Gastroesophageal sphincter (tissue), 4 donors: Measurements from ENCODE around the gene ARFGEF2. TPM values are rescaled to one million over a fixed set of nuclear protein-coding genes. Genes with fewer than 3 reads are reported as not detected.

ENCODE experiments used
- ATAC-seq: fragments of 150-250 bp; one replicate; pipeline ENCODE4 v1.9.1; 2016; ENCODE audit warnings: mild to moderate bottlenecking, moderate library complexity
- H3K27ac ChIP-seq, 4 donors: fragments of 200-600 bp; sonication (generic) in 3 of 4; 1 replicate in 3 of 4; 2 replicates in 1 of 4; pipeline ENCODE4 v1.5.1; 2016 to 2019
- H3K27me3 ChIP-seq: fragments of 200-600 bp; sonication (generic); one replicate; pipeline ENCODE4 v1.5.1; 2019
- H3K36me3 ChIP-seq, 2 donors: fragments of 200-600 bp; sonication (generic); one replicate each; pipeline ENCODE4 v1.5.1; 2019; ENCODE audit warnings: control low read depth in 1 of 2
- H3K4me1 ChIP-seq, 3 donors: fragments of 200-600 bp; sonication (generic); 1 replicate in 2 of 3; 2 replicates in 1 of 3; pipeline ENCODE4 v1.5.1; 2016 to 2019; ENCODE audit warnings: control low read depth in 2 of 3
- H3K4me3 ChIP-seq, 2 donors: fragments of 200-600 bp; sonication (generic); one replicate each; pipeline ENCODE4 v1.5.1; 2019; ENCODE audit warnings: mild to moderate bottlenecking in 1 of 2, moderate library complexity in 1 of 2
- H3K9me3 ChIP-seq, 3 donors: fragments of 200-600 bp; sonication (generic); one replicate each; pipeline ENCODE4 v1.5.1; 2017 to 2019; ENCODE audit warnings: control low read depth in 2 of 3
- CTCF ChIP-seq, 4 experiments: fragments of 200-600 bp in 2 of 4; fragments of 450-650 bp in 2 of 4; sonication (generic) in 1 of 4; IDR thresholded peaks; one replicate each; pipeline ENCODE4 v1.5.1; 2017 to 2019; ENCODE audit warnings: antibody characterized with exemption in 4 of 4, mild to moderate bottlenecking in 2 of 4, moderate library complexity in 2 of 4
- EP300 ChIP-seq: sonication (generic); formaldehyde crosslinking; IDR thresholded peaks from one replicate; pipeline ENCODE4 v1.6.1; 2017; ENCODE audit warnings: antibody characterized with exemption, mild to moderate bottlenecking
- POLR2A ChIP-seq, 2 donors: fragments of 450-650 bp; IDR thresholded peaks; one replicate each; pipeline ENCODE4 v1.6.1; 2017; ENCODE audit warnings: antibody characterized with exemption in 2 of 2, mild to moderate bottlenecking in 2 of 2, moderate library complexity in 1 of 2
- POLR2AphosphoS5 ChIP-seq: sonication (generic); formaldehyde crosslinking; IDR thresholded peaks from one replicate; pipeline ENCODE4 v1.6.1; 2017; ENCODE audit warnings: antibody characterized with exemption
- WGBS, 2 donors: methylation state at CpG; one replicate each; pipeline ENCODE4 v1.1.5; 2018; ENCODE audit warnings: low coverage in 1 of 2; 5-methylcytosine and 5-hydroxymethylcytosine counted together
- total RNA-seq, 4 donors: library from RNA; depleted of rRNA; stranded (reverse); fragments of >200 nt; gene quantifications; one replicate each; pipeline ENCODE4 v1.1.0, GENCODE V29; 2016

ARFGEF2 gene
- total RNA-seq, 4 donors from 2014 or later: 42.6 to 101 (median 51.3) TPM

- Histone ChIP-seq H3K9me3 (no peaks in the 10 kb centered on the region), H3K36me3 (no peaks in the 10 kb centered on the region), H3K27me3 (no peaks in the 10 kb centered on the region), H3K4me1 (peaks cover 4 to 20% (median 4%) of the 10 kb centered on the region in 3 donors), H3K4me3 (no peak overlapping the region), H3K27ac (no peak overlapping the region)
- ATAC-seq: no peak
- 95 to 100% methylated on average over 2 to 4 of the region's 5 CpGs for WGBS, 2 donors
- TF ChIP-seq POLR2AphosphoS5: no peak
- TF ChIP-seq EP300: no peak
- no peak for TF ChIP-seq CTCF (IDR thresholded peaks at IDR 0.05)
- no peak for TF ChIP-seq POLR2A (IDR thresholded peaks at IDR 0.05)
Observed at GRCh38 chr20:49043000-49043399, 121.5 kb downstream of the ARFGEF2 start.

GRCh38 chr20:49045440-49046086 lies 124.1 kb downstream of the ARFGEF2 start:
- 10 to 25% methylated on average over 5 to 9 of the region's 12 CpGs for WGBS, 2 donors
- Histone ChIP-seq H3K4me3 (peak overlapping the region; percentile 72 to 89), H3K9me3 (no peaks in the 10 kb centered on the region), H3K27ac (peak overlapping the region; percentile 88 to 99 (median 96)), H3K4me1 (peaks cover 4 to 34% (median 6%) of the 10 kb centered on the region in 3 donors), H3K36me3 (no peaks in the 10 kb centered on the region), H3K27me3 (no peaks in the 10 kb centered on the region)
- TF ChIP-seq CTCF (IDR thresholded peaks at IDR 0.05): no peak
- no peak for TF ChIP-seq EP300
- TF ChIP-seq POLR2AphosphoS5: no peak
- no peak for TF ChIP-seq POLR2A (IDR thresholded peaks at IDR 0.05)
- ATAC-seq: no peak

GRCh38 chr20:49046087-49046900 lies 124.8 kb downstream of the ARFGEF2 start, which contains the start of gene CSE1L:
CSE1L (plus strand) TSS chr20:49046312; CDS start chr20:49058464, 12,152 bp downstream.
- WGBS, 2 donors: 0% methylated on average over 5 of the region's 80 CpGs; no CpG with 5 or more reads in 1 of the 2 donors
- Histone ChIP-seq H3K27me3 (no peaks in the 10 kb centered on the region), H3K9me3 (no peaks in the 10 kb centered on the region), H3K4me3 (peak within 1 kb of the TSS; percentile 72 to 89), H3K36me3 (no peaks in the 10 kb centered on the region), H3K4me1 (peaks cover 4 to 34% (median 6%) of the 10 kb centered on the region in 3 donors), H3K27ac (peak within 1 kb of the TSS; percentile 88 to 99 (median 96))
- TF ChIP-seq CTCF (IDR thresholded peaks at IDR 0.05): peak in 3 of 4 experiments; percentile 17 to 67 (median 59)
- peak; percentile 87 for TF ChIP-seq POLR2AphosphoS5
- no peak for TF ChIP-seq EP300
- TF ChIP-seq POLR2A (IDR thresholded peaks at IDR 0.05): peak; percentile 64 to 74
- peak; percentile 97 for ATAC-seq

GRCh38 chr20:49052334-49052733 lies 130.8 kb downstream of the ARFGEF2 start:
- Histone ChIP-seq H3K27ac (no peak overlapping the region), H3K27me3 (no peaks in the 10 kb centered on the region), H3K4me3 (no peak overlapping the region), H3K9me3 (no peaks in the 10 kb centered on the region), H3K4me1 (peaks cover 4 to 38% (median 6%) of the 10 kb centered on the region in 3 donors), H3K36me3 (no peaks in the 10 kb centered on the region)
- no peak for ATAC-seq
- TF ChIP-seq POLR2AphosphoS5: no peak
- TF ChIP-seq CTCF (IDR thresholded peaks at IDR 0.05): no peak
- no peak for TF ChIP-seq POLR2A (IDR thresholded peaks at IDR 0.05)
- TF ChIP-seq EP300: no peak
- WGBS, 2 donors: 58 to 89% methylated on average over 1 of the region's 1 CpG
